ENCODE results near the gene NAA40. TPM values are rescaled to one million over a fixed set of nuclear protein-coding genes. Genes with fewer than 3 reads are reported as not detected.

Gene NAA40
- polyA plus RNA-seq, 1 donor from 2014 or later: 66.7 TPM

DNA sequence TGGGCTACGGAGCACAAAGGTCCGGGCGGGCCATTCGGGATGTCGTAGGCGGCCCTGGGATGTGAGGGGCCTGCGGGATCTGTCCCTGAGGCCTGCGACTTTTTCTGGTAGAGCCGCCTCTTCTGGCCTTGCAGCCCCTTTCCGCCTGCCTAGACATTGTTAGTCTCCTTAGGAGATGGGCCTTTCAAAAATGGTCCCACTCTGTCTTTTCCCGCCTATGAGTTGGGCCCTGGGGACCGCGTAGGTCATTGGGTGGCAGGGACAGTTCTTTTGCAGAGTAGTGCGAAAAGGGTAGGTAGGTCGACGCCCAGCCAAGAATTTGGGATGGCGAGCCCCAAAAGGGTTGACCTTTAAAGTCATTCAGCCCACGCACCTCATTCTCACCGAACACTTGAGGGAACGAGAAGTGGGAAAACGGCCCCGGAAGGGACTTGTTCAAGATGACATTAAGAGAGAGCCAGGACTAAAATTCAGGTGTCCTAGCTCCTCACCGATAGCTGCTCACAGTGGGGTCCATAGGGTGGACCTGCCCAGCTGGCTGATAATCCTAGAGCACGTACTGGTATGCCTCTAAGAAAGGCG is 48.2 kb downstream of the NAA40 start:
- no peaks in the 10 kb centered on the region for H3K36me3 ChIP-seq (ENCODE audit: insufficient read depth, low read length)
- H2AFZ ChIP-seq (ENCODE audit: low read depth, low read length): no peak overlapping the region
- peak overlapping the region; percentile 96 for H3K4me2 ChIP-seq (ENCODE audit: low read length)
- no peaks in the 10 kb centered on the region for H3K27me3 ChIP-seq (ENCODE audit: insufficient read depth, low read depth, low read length)
- peak overlapping the region; percentile 89 for H3K27ac ChIP-seq (ENCODE audit: low read length)
- TF ChIP-seq EP300 (conservative IDR thresholded peaks at IDR 0.05; ENCODE audit: poor library complexity, severe bottlenecking) (no peak), MXI1 (conservative IDR thresholded peaks at IDR 0.05; ENCODE audit: poor library complexity, severe bottlenecking) (no peak), POLR2AphosphoS5 (IDR thresholded peaks at IDR 0.05) (no peak), EZH2 (IDR thresholded peaks at IDR 0.05; ENCODE audit: borderline replicate concordance, insufficient read depth, low read length, poor library complexity, severe bottlenecking) (no peak), TAF1 (IDR thresholded peaks at IDR 0.05; ENCODE audit: low read depth) (no peak), SMC3 (conservative IDR thresholded peaks at IDR 0.05; ENCODE audit: poor library complexity) (no peak), RAD21 (conservative IDR thresholded peaks at IDR 0.05) (no peak), CTCF (IDR thresholded peaks at IDR 0.05; ENCODE audit: poor library complexity, severe bottlenecking) (no peak)
- TF ChIP-seq, protein P1, sequence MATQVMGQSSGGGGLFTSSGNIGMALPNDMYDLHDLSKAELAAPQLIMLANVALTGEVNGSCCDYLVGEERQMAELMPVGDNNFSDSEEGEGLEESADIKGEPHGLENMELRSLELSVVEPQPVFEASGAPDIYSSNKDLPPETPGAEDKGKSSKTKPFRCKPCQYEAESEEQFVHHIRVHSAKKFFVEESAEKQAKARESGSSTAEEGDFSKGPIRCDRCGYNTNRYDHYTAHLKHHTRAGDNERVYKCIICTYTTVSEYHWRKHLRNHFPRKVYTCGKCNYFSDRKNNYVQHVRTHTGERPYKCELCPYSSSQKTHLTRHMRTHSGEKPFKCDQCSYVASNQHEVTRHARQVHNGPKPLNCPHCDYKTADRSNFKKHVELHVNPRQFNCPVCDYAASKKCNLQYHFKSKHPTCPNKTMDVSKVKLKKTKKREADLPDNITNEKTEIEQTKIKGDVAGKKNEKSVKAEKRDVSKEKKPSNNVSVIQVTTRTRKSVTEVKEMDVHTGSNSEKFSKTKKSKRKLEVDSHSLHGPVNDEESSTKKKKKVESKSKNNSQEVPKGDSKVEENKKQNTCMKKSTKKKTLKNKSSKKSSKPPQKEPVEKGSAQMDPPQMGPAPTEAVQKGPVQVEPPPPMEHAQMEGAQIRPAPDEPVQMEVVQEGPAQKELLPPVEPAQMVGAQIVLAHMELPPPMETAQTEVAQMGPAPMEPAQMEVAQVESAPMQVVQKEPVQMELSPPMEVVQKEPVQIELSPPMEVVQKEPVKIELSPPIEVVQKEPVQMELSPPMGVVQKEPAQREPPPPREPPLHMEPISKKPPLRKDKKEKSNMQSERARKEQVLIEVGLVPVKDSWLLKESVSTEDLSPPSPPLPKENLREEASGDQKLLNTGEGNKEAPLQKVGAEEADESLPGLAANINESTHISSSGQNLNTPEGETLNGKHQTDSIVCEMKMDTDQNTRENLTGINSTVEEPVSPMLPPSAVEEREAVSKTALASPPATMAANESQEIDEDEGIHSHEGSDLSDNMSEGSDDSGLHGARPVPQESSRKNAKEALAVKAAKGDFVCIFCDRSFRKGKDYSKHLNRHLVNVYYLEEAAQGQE (IDR thresholded peaks at IDR 0.05; ENCODE audit: borderline replicate concordance): no peak
- peak overlapping the region; percentile 88 for H3K9ac ChIP-seq (ENCODE audit: low read length)
- H3K4me3 ChIP-seq (ENCODE audit: low read length): peak overlapping the region; percentile 98
- no peaks in the 10 kb centered on the region for H3K9me3 ChIP-seq (ENCODE audit: low read length)
- H3K79me2 ChIP-seq (replicated peaks; ENCODE audit: insufficient read depth, low read length): peaks cover 26% of the 10 kb centered on the region
- H3F3A ChIP-seq (ENCODE audit: insufficient read depth, low read length, poor library complexity, severe bottlenecking): no peaks in the 10 kb centered on the region
- H4K20me1 ChIP-seq (ENCODE audit: insufficient read depth): no peaks in the 10 kb centered on the region
- H3K9me2 ChIP-seq (ENCODE audit: insufficient read depth, low read length): no peaks in the 10 kb centered on the region

- H3F3A ChIP-seq (ENCODE audit: insufficient read depth, low read length, poor library complexity, severe bottlenecking): no peaks in the 10 kb centered on the region
- H3K4me3 ChIP-seq (ENCODE audit: low read length): no peak overlapping the region
- no peak for TF ChIP-seq SMC3 (conservative IDR thresholded peaks at IDR 0.05; ENCODE audit: poor library complexity)
- no peak for TF ChIP-seq MXI1 (conservative IDR thresholded peaks at IDR 0.05; ENCODE audit: poor library complexity, severe bottlenecking)
- no peak for TF ChIP-seq TAF1 (IDR thresholded peaks at IDR 0.05; ENCODE audit: low read depth)
- no peak for TF ChIP-seq EZH2 (IDR thresholded peaks at IDR 0.05; ENCODE audit: borderline replicate concordance, insufficient read depth, low read length, poor library complexity, severe bottlenecking)
- TF ChIP-seq, protein P1 (IDR thresholded peaks at IDR 0.05; ENCODE audit: borderline replicate concordance): no peak
- no peak for TF ChIP-seq EP300 (conservative IDR thresholded peaks at IDR 0.05; ENCODE audit: poor library complexity, severe bottlenecking)
- no peak for TF ChIP-seq POLR2AphosphoS5 (IDR thresholded peaks at IDR 0.05)
- no peak for TF ChIP-seq RAD21 (conservative IDR thresholded peaks at IDR 0.05)
- TF ChIP-seq CTCF (IDR thresholded peaks at IDR 0.05; ENCODE audit: poor library complexity, severe bottlenecking): no peak
- peaks cover 26% of the 10 kb centered on the region for H3K79me2 ChIP-seq (replicated peaks; ENCODE audit: insufficient read depth, low read length)
- no peaks in the 10 kb centered on the region for H3K27me3 ChIP-seq (ENCODE audit: insufficient read depth, low read depth, low read length)
- H3K36me3 ChIP-seq (ENCODE audit: insufficient read depth, low read length): no peaks in the 10 kb centered on the region
- H3K27ac ChIP-seq (ENCODE audit: low read length): no peak overlapping the region
- no peak overlapping the region for H3K4me2 ChIP-seq (ENCODE audit: low read length)
- no peaks in the 10 kb centered on the region for H3K9me3 ChIP-seq (ENCODE audit: low read length)
- H3K9ac ChIP-seq (ENCODE audit: low read length): no peak overlapping the region
- H3K9me2 ChIP-seq (ENCODE audit: insufficient read depth, low read length): no peaks in the 10 kb centered on the region
- H2AFZ ChIP-seq (ENCODE audit: low read depth, low read length): no peak overlapping the region
- H4K20me1 ChIP-seq (ENCODE audit: insufficient read depth): no peaks in the 10 kb centered on the region
Measured at GRCh38 chr11:63991558-63991957, 52.8 kb downstream of the NAA40 start.
